HG03378 (cell line): ENCODE results near the gene GMCL2.
"Not testable (repeated sequence)": the region's sequence is repeated elsewhere in the genome, so short reads cannot be mapped to it uniquely, and the experiment has no call there.

ENCODE experiments used
- ATAC-seq: cut with Tn5 transposase; IDR thresholded peaks from one replicate; pipeline ENCODE4 v1.9.1; 2021; ENCODE audit warnings: mild to moderate bottlenecking, moderate library complexity; ENCODE audit not compliant: unreplicated experiment

GMCL2 gene

DNA sequence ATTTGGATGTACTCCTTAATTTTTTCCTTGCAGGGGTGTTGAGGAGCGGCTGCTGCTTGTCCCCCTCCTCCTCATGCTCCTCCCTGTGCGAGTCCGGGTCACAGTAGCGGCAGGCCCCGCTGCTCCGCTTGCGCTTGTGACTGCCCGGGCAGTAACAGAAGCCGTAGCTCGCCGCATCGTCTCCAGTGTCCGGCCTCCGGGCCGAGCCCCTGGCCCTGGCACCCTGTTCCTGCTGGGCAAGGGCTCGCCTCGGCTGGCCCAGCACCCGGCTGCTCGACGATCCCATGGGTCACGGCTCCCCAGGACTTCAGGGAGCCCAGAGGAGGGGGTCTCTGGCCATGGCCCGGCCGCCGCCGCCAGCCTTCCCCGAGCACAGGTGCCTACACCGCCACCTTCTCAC lies at the start of gene GMCL2:
Gene GMCL2, minus strand, starts transcription at position 358 of the 400 bp plus-strand sequence. Its CDS starts 72 bp downstream, at position 286.
- ATAC-seq, result no peak

DNA sequence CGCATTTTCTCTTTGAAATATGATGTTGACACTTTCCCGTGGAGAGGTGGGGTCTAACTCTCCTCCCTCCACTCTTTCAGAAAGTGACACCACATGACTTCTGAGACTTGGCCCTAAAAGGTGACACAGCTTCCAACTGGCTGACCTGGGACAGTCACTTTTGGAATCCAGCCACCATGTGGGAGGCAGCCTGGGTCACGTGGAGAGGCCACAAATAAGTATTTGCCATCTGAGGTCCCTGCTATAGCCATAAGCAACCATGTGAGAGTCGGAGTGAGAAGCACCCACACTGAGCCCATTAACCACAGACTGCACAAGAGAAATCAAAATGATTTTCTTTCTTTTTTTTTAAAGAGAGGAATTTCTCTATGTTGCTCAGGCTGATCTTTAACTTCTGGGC lies 49.5 kb upstream of the GMCL2 start:
- no peak for ATAC-seq

GRCh38 chr5:178236126-178236525 lies 49.0 kb upstream of the GMCL2 start:
- ATAC-seq, result no peak

DNA sequence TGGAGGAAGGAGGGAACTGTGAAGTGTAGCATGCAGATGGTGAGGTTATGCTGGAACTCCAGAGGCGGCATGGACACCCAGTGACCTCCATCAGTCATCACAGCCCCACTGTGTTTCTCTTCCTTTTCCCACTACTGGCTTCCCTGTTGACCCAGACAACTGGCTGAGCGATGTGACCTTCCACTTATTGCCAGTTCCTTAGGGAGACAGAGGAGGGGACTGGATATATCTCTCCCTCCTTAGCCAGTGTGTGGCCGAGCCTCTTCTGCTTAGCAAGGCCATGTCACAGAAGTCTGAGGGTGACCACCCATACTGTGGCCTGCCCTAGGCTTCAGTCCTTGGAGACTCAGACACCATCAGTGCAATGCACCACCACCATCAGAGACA lies 48.4 kb upstream of the GMCL2 start:
- no peak for ATAC-seq

DNA sequence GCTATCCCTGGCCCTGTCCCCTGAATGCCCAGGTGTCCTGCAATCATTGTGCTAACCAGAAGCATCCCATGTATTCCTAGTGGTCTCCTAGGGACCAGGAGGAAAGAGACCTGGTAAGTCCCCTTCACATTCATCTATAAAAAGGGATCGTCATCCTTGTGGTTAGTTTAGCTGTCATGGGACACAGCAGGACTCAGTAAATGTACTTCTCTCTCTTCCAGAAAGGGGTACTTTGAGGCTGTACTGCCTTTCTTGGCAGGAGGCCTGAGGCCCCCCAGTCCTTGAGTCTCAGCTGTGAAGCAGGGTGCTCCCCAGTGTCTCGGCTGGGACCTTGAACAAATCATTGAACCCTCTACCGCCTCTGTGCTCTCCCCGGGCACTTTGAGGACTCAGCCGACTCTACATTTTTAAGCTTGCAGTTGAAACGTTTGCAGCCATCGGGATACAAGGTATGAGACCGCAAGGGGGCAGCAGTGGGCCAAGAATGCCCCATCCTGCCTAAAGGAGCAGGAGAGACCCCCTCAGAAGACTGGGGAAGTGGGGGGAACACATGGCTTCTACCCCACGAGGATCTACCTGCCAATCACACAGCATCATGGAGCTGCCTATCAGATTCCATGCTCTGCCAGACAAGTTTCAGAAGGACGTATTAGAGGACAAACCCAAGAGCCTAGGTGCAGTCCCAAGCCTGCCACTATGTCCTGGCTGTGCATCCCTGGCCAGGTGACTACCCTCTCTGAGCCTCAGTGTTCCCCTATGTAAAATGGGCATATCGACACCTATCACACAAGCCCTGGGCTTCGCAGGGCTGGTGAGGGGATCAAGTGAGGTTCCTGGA lies 47.8 kb upstream of the GMCL2 start:
- no peak for ATAC-seq

- no peak for ATAC-seq
These were observed 47.1 kb upstream of the GMCL2 start for GRCh38 chr5:178234121-178234749.

- peak; percentile 11 for ATAC-seq
These were observed 45.8 kb upstream of the GMCL2 start for GRCh38 chr5:178232920-178233429.

DNA sequence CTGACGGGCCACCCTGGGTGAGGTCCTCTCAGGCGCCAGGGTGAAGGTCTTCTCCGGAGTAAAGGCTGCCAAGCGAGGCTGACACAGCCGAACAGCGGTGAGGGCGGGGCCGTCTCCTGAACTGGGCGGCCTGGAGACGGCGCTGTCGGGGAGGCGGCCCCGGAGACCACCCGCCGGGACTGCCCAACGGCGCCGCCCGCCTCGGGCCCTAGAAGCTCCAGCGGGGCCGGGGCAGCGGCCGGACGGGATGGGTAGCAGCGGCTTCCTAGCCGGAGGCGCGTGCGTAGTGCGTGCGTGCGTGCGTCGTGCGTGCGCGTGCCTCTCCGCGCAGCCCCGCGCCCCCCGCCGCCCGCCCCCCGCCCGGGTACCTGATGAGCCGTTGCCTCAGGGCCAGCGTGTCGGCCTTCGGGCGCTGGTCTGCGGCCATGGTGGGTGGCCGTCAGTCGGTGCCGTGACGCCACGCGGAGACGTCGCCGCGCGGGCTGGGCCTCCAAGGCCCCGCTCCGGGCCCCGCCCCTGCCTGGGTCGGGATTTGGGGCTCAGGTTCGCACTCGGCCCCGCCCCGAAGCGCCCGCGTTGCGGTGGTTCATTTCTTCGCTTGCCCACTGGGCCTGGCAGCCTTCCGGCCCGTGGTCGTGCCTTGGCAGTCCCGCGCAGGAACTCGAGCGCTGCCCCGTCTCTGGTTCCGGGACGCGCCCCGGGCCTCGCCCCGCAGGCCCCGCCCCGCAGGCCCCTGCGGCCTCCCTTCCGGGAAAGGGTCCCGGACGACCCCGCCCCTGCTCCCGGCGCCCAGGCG lies 45.2 kb upstream of the GMCL2 start, which contains the start of gene PHYKPL:
Gene PHYKPL, minus strand, starts transcription at position 679 of the 796 bp plus-strand sequence. Its CDS starts 252 bp downstream, at position 427.
- peak; percentile 45 for ATAC-seq

DNA sequence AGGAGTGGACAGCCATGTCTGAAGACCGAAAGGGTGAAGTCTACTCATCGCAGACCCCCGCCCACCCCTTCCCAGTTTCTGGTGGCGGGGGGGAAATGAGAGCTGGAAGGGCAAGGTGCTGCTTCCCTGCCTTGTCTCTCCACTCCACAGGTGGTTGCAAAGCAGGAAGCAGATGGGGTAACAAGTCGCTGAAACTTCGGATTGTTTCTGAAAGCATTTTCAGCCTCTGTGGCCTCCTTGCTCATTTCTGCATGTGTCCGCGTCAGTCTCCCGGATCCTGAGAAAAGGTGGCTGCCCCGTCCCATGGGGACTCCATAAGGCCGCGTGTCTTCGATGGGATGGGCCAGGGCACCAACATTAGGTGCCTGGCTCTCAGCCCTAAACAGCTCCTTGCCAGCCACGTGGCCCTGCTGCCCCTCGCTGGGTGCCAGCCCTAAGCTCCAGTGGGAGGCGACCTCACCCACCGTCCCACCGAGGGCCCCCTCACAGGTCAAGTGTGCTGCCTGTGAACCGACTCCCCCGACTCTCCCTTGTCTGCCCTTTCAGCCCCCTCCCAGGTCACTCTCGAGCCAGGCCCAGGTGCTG lies 44.5 kb upstream of the GMCL2 start:
- ATAC-seq, result peak; percentile 5

DNA sequence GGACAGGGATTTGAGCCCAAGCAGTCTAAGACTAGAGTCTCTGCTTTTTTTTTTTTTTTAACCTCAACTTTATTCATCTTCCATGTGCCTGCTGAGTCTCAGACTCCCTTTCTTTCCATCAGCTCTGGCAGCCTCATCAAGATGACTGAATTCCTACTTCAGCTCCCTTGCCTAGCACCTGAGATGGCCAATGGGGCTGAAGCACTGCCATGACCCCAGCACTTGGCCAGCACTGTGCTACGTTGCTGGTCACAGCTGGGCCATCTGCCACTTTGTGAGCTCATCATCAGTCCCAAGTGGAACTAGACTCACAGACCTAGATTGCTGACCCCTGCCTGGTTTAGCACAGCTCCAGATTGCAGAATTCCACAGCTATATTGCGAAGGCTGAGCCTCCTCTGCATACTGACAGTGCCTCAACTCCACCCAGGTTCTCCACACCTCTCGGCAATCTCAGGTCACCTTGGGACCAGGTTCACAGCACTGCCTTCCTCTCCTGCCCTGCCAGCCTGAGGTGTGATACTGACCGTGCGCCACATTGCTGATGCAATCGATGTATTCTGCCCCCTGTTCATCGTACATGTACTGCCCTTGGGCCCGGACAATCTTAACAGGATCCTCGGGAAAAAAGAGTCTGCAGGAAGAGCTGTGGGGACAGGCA lies 43.8 kb upstream of the GMCL2 start:
- no peak for ATAC-seq

GRCh38 chr5:178229861-178230260 lies 42.7 kb upstream of the GMCL2 start:
- ATAC-seq, result no peak

- ATAC-seq, result not testable (repeated sequence)
These were observed 41.9 kb upstream of the GMCL2 start for GRCh38 chr5:178229111-178229510.

DNA sequence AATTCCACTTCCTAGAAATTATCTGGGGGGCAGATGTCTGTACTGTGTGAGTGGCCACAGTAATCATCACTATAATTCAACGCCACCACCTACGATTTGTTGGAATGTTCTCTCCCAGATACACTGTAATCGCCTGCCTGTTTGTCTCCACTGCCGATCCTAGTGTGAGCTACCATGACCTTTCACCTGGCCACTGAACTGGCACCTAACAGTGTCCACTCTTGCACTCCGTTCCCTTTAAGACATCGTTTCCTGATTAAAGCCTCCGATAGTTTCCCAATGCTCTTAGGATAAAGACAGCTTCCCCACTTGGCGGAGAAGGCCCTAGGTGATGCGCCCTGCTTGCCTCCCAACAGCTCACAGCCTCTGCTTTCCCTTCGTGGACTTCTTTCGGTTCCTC lies 41.4 kb upstream of the GMCL2 start:
- no peak for ATAC-seq

DNA sequence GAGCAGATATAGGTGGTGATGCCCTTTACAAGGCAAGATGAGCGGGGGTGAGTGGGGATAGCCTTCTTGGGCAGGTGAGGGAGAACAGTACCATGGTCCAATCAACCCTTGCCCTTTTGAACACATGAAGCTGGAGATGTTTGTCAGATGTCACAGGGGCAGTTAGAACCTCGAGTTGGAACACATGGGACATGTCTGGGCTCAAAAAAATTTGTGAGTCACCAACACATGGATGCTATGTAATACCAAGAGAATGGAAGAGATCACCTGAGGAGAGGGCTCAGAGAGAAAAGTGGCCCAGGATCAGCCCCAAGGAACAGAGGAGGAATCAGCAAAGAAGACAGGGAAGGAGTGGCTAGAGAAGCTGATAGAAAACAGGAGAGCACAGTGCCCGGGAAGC lies 40.8 kb upstream of the GMCL2 start:
- no peak for ATAC-seq

GRCh38 chr5:178227138-178227659 lies 40.0 kb upstream of the GMCL2 start:
- no peak for ATAC-seq

DNA sequence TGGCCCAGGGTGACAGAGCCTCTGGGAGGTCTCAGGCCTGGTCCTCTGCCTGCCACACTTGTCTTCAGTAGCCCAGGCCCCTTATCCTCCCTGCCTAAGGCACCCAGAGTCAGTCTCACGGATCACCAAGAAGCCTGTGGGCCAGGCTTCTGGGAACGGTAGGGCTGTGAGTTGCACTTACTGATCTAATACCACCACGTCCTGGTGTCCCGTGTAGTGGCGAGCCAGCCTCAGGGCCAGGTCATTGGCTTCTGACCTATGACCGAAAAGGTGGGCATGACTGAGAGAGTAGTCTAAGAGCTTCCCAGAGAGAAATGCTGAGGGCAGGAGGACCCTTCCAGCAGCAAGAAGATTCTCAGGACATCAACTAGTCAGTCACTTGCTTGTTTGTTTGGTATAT lies 38.0 kb upstream of the GMCL2 start:
- no peak for ATAC-seq

- no peak for ATAC-seq
These were observed 37.2 kb upstream of the GMCL2 start for GRCh38 chr5:178224403-178224802.

- ATAC-seq, result no peak
These were observed 36.7 kb upstream of the GMCL2 start for GRCh38 chr5:178223828-178224335.

GRCh38 chr5:178223196-178223773 lies 36.1 kb upstream of the GMCL2 start:
- ATAC-seq, result no peak

- ATAC-seq, result no peak
These were observed 35.1 kb upstream of the GMCL2 start for GRCh38 chr5:178222292-178222691.
